ENCODE results near the gene SLC35B2. TPM values are rescaled to one million over a fixed set of nuclear protein-coding genes. Genes with fewer than 3 reads are reported as not detected.
A peak's percentile ranks its signal among the peaks of the same experiment; 100 is the strongest.

SLC35B2 gene
- total and polyA plus RNA-seq, 9 of the 15 experiments (the other 6 are each of a cell fraction or from before 2014, with no cell fraction given) = 14.5 to 59.1 (median 47.1) TPM

DNA sequence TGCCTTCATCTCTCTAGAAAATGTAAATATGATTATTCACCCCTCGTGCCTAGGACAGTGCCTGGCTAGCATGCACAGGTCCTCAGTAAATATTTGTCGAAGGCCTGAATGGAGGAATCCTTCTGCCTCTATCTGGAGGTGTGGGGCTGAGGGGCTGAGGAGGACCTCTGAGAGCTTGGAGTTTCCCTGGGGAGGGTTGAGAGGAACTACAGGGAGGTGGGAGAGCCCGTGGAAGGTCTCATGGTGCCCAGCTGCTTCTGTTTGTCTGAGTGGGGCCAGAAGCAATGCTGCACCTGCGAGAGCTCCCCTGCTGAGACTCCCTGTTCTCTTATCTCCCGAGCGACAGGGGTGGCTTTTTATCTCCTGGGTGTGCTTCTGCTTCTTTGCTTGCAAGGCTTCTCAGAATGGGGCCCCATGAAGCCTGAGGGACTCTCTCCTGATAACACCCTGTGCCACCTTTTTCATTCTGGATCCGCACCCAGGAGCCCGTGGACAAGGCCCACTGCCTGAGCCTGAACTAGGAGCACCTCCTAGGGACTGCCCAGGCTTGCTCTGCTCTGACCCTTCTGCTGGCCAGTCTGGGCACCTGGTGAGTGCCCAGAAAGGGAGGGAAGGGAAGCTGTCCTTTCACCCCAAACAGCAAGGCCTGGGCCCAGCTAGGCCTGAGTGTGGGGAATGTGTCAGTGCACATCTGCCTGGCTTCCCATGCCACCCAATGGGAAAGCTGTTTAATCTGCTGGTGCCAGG is 31.6 kb downstream of the SLC35B2 start (continued):
- TF ChIP-seq ZNF830 (CRISPR knock-in tag; IDR thresholded peaks at IDR 0.05) (no peak), DPF2 (IDR thresholded peaks at IDR 0.05) (peak; percentile 94), TCF7 (IDR thresholded peaks at IDR 0.05; ENCODE audit: borderline replicate concordance) (peak; percentile 70; the same call in 1 of the 2 replicates), SNRNP70 (optimal IDR thresholded peaks at IDR 0.05; ENCODE audit: low read depth, low read length) (no peak), ZNF146 (CRISPR knock-in tag; IDR thresholded peaks at IDR 0.05; ENCODE audit: unreplicated experiment) (no peak), MECOM (CRISPR knock-in tag; IDR thresholded peaks at IDR 0.05) (peak; percentile 93), SMAD4 (CRISPR knock-in tag; conservative IDR thresholded peaks at IDR 0.05) (peak; percentile 95), POLR2B (IDR thresholded peaks at IDR 0.05; ENCODE audit: low read depth, partially characterized antibody) (no peak), MTA1 (IDR thresholded peaks at IDR 0.05; ENCODE audit: borderline replicate concordance) (0 out of 2 replicates have a peak, but pooled peaks have one; percentile 73), NR2C1 (IDR thresholded peaks at IDR 0.05) (no peak; the same call in 1 of the 2 replicates), NR2C1 (tag; IDR thresholded peaks at IDR 0.05) (peak; percentile 26; the same call in 1 of the 2 replicates), ZBED1 (IDR thresholded peaks at IDR 0.05) (peak; percentile 81; the same call in 1 of the 2 replicates), BHLHE40 (IDR thresholded peaks at IDR 0.05; ENCODE audit: low read length) (peak; percentile 84), SMAD2 (IDR thresholded peaks at IDR 0.05; ENCODE audit: low read depth, low read length) (no peak), MEIS2 (IDR thresholded peaks at IDR 0.05; ENCODE audit: partially characterized antibody) (peak; percentile 30), MYC (IDR thresholded peaks at IDR 0.05; ENCODE audit: low read depth, low read length) (peak; percentile 83), MYC (CRISPR knock-in tag; IDR thresholded peaks at IDR 0.05; ENCODE audit: borderline replicate concordance, low read depth) (no peak), MAZ (CRISPR knock-in tag; conservative IDR thresholded peaks at IDR 0.05 in 1 of 2, IDR thresholded peaks at IDR 0.05 in 1 of 2) (peak; percentile 50 to 77), KLF10 (CRISPR knock-in tag; IDR thresholded peaks at IDR 0.05) (0 out of 2 replicates have a peak, but pooled peaks have one; percentile 14), ZNF12 (CRISPR knock-in tag; IDR thresholded peaks at IDR 0.05) (0 out of 2 replicates have a peak, but pooled peaks have one; percentile 51)
- TF ChIP-seq, protein P1, sequence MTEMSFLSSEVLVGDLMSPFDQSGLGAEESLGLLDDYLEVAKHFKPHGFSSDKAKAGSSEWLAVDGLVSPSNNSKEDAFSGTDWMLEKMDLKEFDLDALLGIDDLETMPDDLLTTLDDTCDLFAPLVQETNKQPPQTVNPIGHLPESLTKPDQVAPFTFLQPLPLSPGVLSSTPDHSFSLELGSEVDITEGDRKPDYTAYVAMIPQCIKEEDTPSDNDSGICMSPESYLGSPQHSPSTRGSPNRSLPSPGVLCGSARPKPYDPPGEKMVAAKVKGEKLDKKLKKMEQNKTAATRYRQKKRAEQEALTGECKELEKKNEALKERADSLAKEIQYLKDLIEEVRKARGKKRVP (CRISPR knock-in tag; IDR thresholded peaks at IDR 0.05) = no peak
- TF ChIP-seq, protein P2, sequence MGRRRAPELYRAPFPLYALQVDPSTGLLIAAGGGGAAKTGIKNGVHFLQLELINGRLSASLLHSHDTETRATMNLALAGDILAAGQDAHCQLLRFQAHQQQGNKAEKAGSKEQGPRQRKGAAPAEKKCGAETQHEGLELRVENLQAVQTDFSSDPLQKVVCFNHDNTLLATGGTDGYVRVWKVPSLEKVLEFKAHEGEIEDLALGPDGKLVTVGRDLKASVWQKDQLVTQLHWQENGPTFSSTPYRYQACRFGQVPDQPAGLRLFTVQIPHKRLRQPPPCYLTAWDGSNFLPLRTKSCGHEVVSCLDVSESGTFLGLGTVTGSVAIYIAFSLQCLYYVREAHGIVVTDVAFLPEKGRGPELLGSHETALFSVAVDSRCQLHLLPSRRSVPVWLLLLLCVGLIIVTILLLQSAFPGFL (CRISPR knock-in tag; IDR thresholded peaks at IDR 0.05) = no peak
- TF ChIP-seq, protein P3, sequence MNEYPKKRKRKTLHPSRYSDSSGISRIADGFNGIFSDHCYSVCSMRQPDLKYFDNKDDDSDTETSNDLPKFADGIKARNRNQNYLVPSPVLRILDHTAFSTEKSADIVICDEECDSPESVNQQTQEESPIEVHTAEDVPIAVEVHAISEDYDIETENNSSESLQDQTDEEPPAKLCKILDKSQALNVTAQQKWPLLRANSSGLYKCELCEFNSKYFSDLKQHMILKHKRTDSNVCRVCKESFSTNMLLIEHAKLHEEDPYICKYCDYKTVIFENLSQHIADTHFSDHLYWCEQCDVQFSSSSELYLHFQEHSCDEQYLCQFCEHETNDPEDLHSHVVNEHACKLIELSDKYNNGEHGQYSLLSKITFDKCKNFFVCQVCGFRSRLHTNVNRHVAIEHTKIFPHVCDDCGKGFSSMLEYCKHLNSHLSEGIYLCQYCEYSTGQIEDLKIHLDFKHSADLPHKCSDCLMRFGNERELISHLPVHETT (CRISPR knock-in tag; conservative IDR thresholded peaks at IDR 0.05 in 1 of 2, IDR thresholded peaks at IDR 0.05 in 1 of 2) = peak in 1 of 2 experiments; percentile 91; a peak in 2 of 4 replicates
- TF ChIP-seq, protein P4, sequence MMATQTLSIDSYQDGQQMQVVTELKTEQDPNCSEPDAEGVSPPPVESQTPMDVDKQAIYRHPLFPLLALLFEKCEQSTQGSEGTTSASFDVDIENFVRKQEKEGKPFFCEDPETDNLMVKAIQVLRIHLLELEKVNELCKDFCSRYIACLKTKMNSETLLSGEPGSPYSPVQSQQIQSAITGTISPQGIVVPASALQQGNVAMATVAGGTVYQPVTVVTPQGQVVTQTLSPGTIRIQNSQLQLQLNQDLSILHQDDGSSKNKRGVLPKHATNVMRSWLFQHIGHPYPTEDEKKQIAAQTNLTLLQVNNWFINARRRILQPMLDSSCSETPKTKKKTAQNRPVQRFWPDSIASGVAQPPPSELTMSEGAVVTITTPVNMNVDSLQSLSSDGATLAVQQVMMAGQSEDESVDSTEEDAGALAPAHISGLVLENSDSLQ (IDR thresholded peaks at IDR 0.05) = peak; percentile 40
- TF ChIP-seq, protein P5, sequence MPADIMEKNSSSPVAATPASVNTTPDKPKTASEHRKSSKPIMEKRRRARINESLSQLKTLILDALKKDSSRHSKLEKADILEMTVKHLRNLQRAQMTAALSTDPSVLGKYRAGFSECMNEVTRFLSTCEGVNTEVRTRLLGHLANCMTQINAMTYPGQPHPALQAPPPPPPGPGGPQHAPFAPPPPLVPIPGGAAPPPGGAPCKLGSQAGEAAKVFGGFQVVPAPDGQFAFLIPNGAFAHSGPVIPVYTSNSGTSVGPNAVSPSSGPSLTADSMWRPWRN (IDR thresholded peaks at IDR 0.05; ENCODE audit: low read depth) = peak; percentile 65; the same call in 1 of the 2 replicates

All from K562 (cell line).